ENCODE data around the gene CLEC2L.

CLEC2L gene

DNA sequence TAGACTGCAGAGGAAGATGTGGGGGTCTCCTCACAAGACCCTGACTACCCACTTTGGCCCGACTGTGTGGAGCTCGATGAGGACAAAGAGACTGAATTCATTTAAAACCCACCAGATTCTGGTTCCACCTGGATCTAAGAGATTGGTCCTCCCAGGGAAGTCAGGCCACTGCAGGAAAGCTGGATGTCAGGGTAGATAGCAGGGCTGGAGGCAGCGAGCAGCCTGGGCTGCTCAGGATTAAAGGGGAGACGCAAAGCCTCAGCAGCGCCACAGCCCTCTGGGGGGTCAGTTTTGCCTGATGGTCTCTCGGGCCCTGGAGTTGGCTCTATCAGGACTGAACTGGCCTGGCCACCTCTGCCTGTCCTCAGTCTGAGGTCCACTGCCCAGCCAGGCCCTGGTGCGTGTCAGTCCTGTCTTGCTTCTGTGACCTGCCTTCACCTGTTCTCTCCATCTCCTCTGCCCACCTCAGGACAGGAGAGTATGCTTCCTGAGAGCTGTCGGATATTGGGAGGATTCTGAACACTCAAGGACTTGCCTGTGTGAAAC lies 27.8 kb upstream of the CLEC2L start:
- H3K4me1 ChIP-seq (ENCODE audit: control insufficient read depth, low read length): no peaks in the 10 kb centered on the region
- H3K27me3 ChIP-seq (ENCODE audit: control insufficient read depth, low read length): peaks cover 10% of the 10 kb centered on the region
- no peaks in the 10 kb centered on the region for H3K9me3 ChIP-seq (ENCODE audit: control insufficient read depth, insufficient read depth, low read length)
- no peaks in the 10 kb centered on the region for H4K20me1 ChIP-seq (ENCODE audit: control insufficient read depth, insufficient read depth, low read depth, low read length)
- H3K4me3 ChIP-seq (ENCODE audit: low read length): no peak overlapping the region
- H3K9me2 ChIP-seq (replicated peaks; ENCODE audit: control insufficient read depth, low read length): no peaks in the 10 kb centered on the region
- no peaks in the 10 kb centered on the region for H3K79me2 ChIP-seq (ENCODE audit: control insufficient read depth, low read length)
- no peak overlapping the region for H3K4me2 ChIP-seq (ENCODE audit: low read length)
- H3F3A ChIP-seq (ENCODE audit: control insufficient read depth, insufficient read depth): no peaks in the 10 kb centered on the region
- H3K36me3 ChIP-seq (ENCODE audit: control insufficient read depth, low read length): no peaks in the 10 kb centered on the region
- TF ChIP-seq EZH2phosphoT487 (IDR thresholded peaks at IDR 0.05; ENCODE audit: borderline replicate concordance, low read length) (no peak), CTCF (IDR thresholded peaks at IDR 0.05; ENCODE audit: low read depth, low read length, poor library complexity, severe bottlenecking) (no peak)
- H3K27ac ChIP-seq (ENCODE audit: low read depth, low read length): no peak overlapping the region

DNA sequence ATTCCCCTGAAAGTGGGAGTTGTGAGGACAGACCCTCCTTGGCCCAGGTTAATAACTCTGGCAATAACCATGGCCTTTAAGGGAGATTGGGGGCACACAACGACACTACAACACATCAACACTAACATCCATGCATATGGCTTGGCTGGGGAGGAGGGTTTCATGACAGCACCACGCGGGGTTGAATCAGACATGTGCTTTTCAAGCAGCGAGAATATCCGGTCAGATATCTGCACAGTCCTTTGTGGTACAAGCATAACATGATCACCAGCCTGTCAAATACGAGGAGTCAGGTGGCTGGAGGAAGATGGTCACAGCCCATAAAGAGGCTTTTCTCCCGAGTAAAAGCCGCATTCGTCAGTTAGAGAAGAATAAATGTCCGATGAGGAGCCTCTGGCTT lies 27.0 kb upstream of the CLEC2L start:
- Histone ChIP-seq H3K36me3 (ENCODE audit: control insufficient read depth, low read length) (no peaks in the 10 kb centered on the region), H3F3A (ENCODE audit: control insufficient read depth, insufficient read depth) (no peaks in the 10 kb centered on the region), H3K27me3 (ENCODE audit: control insufficient read depth, low read length) (peaks cover 10% of the 10 kb centered on the region), H3K27ac (ENCODE audit: low read depth, low read length) (no peak overlapping the region), H4K20me1 (ENCODE audit: control insufficient read depth, insufficient read depth, low read depth, low read length) (no peaks in the 10 kb centered on the region), H3K79me2 (ENCODE audit: control insufficient read depth, low read length) (no peaks in the 10 kb centered on the region), H3K4me1 (ENCODE audit: control insufficient read depth, low read length) (no peaks in the 10 kb centered on the region), H3K4me3 (ENCODE audit: low read length) (no peak overlapping the region), H3K4me2 (ENCODE audit: low read length) (no peak overlapping the region), H3K9me2 (replicated peaks; ENCODE audit: control insufficient read depth, low read length) (no peaks in the 10 kb centered on the region), H3K9me3 (ENCODE audit: control insufficient read depth, insufficient read depth, low read length) (no peaks in the 10 kb centered on the region)
- TF ChIP-seq CTCF (IDR thresholded peaks at IDR 0.05; ENCODE audit: low read depth, low read length, poor library complexity, severe bottlenecking) (no peak), EZH2phosphoT487 (IDR thresholded peaks at IDR 0.05; ENCODE audit: borderline replicate concordance, low read length) (no peak)

GRCh38 chr7:139500770-139501138 lies 22.7 kb upstream of the CLEC2L start:
- Histone ChIP-seq H3K4me2 (ENCODE audit: low read length) (peak overlapping the region; percentile 57; the same call in 1 of the 2 replicates), H3K4me1 (ENCODE audit: control insufficient read depth, low read length) (no peaks in the 10 kb centered on the region), H3K79me2 (ENCODE audit: control insufficient read depth, low read length) (no peaks in the 10 kb centered on the region), H3K27me3 (ENCODE audit: control insufficient read depth, low read length) (0 out of 2 replicates have a peak, but pooled peaks cover 2% of the 10 kb centered on the region), H3K9me3 (ENCODE audit: control insufficient read depth, insufficient read depth, low read length) (no peaks in the 10 kb centered on the region), H4K20me1 (ENCODE audit: control insufficient read depth, insufficient read depth, low read depth, low read length) (no peaks in the 10 kb centered on the region), H3K27ac (ENCODE audit: low read depth, low read length) (no peak overlapping the region), H3F3A (ENCODE audit: control insufficient read depth, insufficient read depth) (no peaks in the 10 kb centered on the region), H3K36me3 (ENCODE audit: control insufficient read depth, low read length) (no peaks in the 10 kb centered on the region), H3K9me2 (replicated peaks; ENCODE audit: control insufficient read depth, low read length) (no peaks in the 10 kb centered on the region), H3K4me3 (ENCODE audit: low read length) (no peak overlapping the region)
- TF ChIP-seq EZH2phosphoT487 (IDR thresholded peaks at IDR 0.05; ENCODE audit: borderline replicate concordance, low read length) (no peak), CTCF (IDR thresholded peaks at IDR 0.05; ENCODE audit: low read depth, low read length, poor library complexity, severe bottlenecking) (no peak)

Measured in DOHH2 (cell line).